HUES48 (cell line): ENCODE results near the gene FERMT1.
"Not testable (repeated sequence)": the region's sequence is repeated elsewhere in the genome, so short reads cannot be mapped to it uniquely, and the experiment has no call there.

Source experiments
- H3K27ac ChIP-seq: one replicate; pipeline ENCODE4 v1.7.0; 2013; ENCODE audit warnings: low read depth, low read length, inconsistent platforms
- H3K27me3 ChIP-seq: 2 replicates; pipeline ENCODE4 v1.6.1; 2013; ENCODE audit warnings: mild to moderate bottlenecking, low read length; ENCODE audit not compliant: control insufficient read depth, insufficient read depth
- H3K36me3 ChIP-seq: 2 replicates; pipeline ENCODE4 v1.6.1; 2013; ENCODE audit warnings: low read length; ENCODE audit not compliant: control insufficient read depth, insufficient read depth
- H3K4me1 ChIP-seq: 2 replicates; pipeline ENCODE4 v1.6.1; 2013; ENCODE audit warnings: mild to moderate bottlenecking, low read length; ENCODE audit not compliant: control insufficient read depth, insufficient read depth
- H3K4me3 ChIP-seq: 2 replicates; pipeline ENCODE4 v1.5.1; 2013; ENCODE audit warnings: mild to moderate bottlenecking, low read depth, low read length
- H3K9ac ChIP-seq: 2 replicates; pipeline ENCODE4 v1.6.1; 2013; ENCODE audit warnings: mild to moderate bottlenecking, low read depth, low read length, moderate library complexity
- H3K9me3 ChIP-seq: 2 replicates; pipeline ENCODE4 v1.6.1; 2013; ENCODE audit warnings: low read length; ENCODE audit not compliant: control insufficient read depth, insufficient read depth

FERMT1 gene

DNA sequence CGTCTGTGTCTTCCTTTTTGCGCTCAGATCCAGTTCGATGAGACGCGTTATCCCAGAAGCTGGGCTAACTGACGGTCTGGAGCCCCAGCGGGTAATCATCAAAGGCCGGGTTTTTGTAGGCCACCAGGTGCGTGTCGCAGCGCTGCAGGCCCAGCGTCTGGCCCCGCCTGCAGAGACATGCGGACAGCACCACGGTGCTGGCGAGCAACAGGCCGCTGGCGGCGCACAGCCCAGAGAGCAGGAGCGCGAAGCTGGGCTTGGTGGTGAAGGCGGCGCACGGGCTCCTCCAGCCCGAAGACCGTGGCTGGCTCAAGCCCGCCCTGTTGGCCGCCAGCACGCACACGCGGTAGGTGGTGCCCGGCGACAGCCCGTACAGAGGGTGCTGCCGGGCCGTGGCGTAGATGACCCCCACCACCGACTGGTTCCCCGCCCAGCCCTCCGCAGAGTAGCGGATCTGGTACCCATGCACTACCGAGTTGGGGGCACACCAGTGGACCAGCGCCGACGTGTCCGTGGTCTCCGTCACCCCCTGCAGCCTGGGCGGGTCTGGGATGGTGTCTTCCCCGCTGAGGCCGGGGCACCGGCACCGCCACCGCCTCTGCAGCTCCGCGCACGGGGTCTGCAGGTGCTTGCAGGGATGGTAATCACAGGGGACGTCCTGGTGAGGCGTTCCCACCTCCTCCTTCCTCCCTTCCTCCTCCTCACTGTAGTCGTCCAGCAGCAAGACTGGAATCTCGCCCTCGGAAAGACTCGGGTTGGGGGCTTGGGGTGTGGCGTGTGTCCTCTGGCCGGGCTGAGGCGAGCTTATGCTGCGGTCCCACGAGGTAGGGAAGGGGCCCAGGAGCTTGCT lies 81.6 kb downstream of the FERMT1 start:
- Histone ChIP-seq H3K9ac (no peak overlapping the region), H3K9me3 (no peaks in the 10 kb centered on the region), H3K27me3 (no peaks in the 10 kb centered on the region), H3K4me1 (no peaks in the 10 kb centered on the region), H3K4me3 (no peak overlapping the region), H3K27ac (no peak overlapping the region), H3K36me3 (peaks cover 35% of the 10 kb centered on the region)

DNA sequence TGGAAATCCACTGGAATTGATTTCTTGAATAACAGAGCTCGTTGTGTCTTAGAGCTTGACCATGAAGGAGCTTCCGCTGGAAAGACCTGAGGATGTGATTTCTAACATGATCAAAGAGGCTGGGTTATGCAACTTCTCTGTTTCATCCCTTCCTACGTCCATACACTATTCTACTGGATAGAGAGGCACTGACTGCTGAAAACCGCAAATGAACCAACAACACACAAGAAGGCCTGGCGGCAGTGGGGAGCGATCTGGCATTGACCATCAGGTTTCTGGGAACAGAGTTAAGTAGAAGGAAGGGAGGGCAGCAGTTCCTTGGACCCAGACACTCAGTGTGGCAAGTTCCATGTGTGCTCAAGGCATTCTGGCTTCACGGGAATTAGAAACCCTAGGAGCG lies 82.3 kb downstream of the FERMT1 start:
- no peaks in the 10 kb centered on the region for H3K27me3 ChIP-seq
- H3K27ac ChIP-seq = no peak overlapping the region
- H3K36me3 ChIP-seq = peaks cover 41% of the 10 kb centered on the region
- no peaks in the 10 kb centered on the region for H3K4me1 ChIP-seq
- no peaks in the 10 kb centered on the region for H3K9me3 ChIP-seq
- H3K9ac ChIP-seq = no peak overlapping the region
- no peak overlapping the region for H3K4me3 ChIP-seq

DNA sequence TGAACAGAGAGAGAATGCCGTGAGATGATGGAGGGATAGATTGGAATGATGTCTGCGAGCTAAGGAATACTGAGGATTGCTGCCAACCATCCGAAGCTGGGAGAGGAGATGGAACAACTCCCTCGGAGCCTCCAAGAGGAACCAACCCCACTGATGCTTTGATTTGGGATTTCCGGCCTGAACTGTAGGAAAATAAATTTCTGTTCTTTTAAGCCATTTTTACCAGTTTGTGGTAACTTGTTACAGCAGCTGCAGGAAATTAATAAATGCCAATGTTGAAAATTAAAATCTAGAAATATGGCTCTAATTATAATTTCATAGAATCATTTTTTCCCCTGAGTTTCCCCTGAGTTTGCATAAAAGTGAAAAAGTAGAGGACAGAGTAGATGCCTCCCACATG lies 83.1 kb downstream of the FERMT1 start:
- Histone ChIP-seq H3K27me3 (no peaks in the 10 kb centered on the region), H3K4me3 (no peak overlapping the region), H3K36me3 (peaks cover 49% of the 10 kb centered on the region), H3K4me1 (no peaks in the 10 kb centered on the region), H3K9ac (no peak overlapping the region), H3K27ac (no peak overlapping the region), H3K9me3 (no peaks in the 10 kb centered on the region)

DNA sequence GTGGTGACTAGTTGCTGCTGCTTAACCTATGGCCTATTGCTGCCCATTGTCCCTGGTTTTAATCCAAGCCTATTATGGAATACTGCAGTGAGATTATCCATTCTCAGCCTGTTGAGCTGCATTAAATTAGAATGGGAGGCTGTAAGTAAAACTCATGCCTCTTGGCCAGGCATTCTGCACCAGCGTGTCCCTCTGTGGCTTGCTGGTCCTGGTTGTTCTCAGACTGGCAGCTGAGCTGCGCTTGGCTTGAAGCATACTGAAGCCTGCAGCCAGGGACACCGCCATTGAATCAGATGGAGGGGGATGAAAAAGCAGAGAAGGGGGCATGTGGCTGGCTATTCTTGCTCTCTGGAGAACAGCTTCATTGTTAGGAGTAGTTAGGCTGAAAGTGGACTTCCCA lies 84.6 kb downstream of the FERMT1 start:
- Histone ChIP-seq H3K27me3 (no peaks in the 10 kb centered on the region), H3K27ac (no peak overlapping the region), H3K9ac (no peak overlapping the region), H3K9me3 (no peaks in the 10 kb centered on the region), H3K4me3 (no peak overlapping the region), H3K36me3 (peaks cover 64% of the 10 kb centered on the region), H3K4me1 (no peaks in the 10 kb centered on the region)

DNA sequence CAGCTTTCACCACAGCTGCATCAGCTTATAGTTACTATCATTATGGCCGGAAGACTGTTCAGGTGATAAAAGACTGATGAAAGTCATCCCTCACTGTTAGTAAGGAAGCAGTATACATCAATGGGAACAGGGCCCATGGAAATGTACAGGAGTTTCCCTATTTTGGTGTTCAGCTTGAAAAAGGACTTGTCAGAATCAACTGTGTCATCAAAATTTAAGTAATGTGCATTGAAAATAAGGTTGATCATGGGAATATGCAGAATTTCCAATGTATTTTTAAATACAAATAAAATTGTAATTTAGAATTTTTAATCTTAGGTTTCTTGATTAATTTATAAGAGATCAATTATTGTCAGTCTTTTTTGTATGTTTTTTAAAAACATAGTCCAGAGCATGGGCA lies 85.7 kb downstream of the FERMT1 start:
- Histone ChIP-seq H3K4me3 (no peak overlapping the region), H3K9ac (no peak overlapping the region), H3K27ac (no peak overlapping the region), H3K27me3 (no peaks in the 10 kb centered on the region), H3K4me1 (no peaks in the 10 kb centered on the region), H3K36me3 (peaks cover 71% of the 10 kb centered on the region), H3K9me3 (no peaks in the 10 kb centered on the region)

DNA sequence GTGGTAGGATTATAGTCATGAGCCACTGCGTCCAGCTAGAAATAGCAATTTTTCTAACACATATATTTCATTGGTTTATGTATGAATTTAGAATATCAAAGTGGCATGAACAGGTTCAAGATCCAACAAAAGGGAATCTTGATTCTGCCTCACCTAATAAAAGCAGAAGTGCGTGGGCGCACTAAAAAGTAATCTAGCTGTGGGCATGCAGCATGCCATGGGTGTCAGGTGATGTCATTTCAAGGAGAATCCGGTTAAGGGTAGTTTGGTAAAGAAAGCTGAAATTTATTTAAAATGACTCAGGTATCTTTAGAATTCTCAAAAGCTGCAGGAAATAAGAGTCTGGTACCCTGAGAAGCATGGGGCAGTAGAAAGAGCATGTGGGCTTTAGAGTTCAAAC lies 86.6 kb downstream of the FERMT1 start:
- Histone ChIP-seq H3K36me3 (peaks cover 74% of the 10 kb centered on the region), H3K4me3 (no peak overlapping the region)

DNA sequence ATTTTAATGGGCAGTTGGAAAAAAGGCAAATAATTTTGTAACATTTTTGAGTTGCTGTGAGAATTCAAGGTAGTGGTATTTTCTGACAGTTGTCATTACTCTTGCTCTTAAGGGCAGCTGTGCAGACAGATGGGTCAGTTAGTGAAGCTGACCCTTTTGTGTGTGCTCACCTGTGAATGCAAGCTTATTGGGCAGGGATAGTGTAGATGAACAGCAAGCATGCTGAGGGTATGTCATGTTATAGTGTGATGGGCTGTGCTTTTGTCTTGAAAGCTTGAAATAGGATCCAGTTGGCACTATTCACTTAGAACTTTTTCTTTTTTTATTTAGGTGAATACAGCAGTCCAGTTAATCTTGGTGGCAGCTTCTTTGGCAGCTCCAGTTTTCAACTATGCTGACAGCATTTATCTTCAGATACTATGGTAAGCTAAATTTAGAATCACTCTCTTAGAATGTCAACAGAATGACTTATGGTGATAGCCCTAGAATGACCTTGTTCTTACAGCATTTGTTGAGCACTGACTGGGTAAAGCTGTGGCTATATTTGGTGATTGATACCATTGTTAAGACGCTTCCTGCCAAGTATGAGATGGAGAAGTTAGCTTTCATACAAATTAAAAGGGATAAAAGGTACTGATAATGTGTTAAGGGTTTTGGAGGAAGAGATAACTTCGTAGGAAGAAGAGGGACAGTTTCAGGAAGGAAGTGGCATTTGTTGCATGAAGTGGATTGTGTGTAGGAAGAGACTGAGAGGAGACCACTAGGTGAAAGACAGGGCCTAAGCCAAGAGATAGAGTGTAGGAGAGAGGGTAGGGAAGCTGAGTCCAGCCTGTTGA lies 88.5 kb downstream of the FERMT1 start:
- no peaks in the 10 kb centered on the region for H3K4me1 ChIP-seq
- no peak overlapping the region for H3K9ac ChIP-seq
- H3K9me3 ChIP-seq = no peaks in the 10 kb centered on the region
- H3K36me3 ChIP-seq = peaks cover 61% of the 10 kb centered on the region
- no peaks in the 10 kb centered on the region for H3K27me3 ChIP-seq
- H3K4me3 ChIP-seq = no peak overlapping the region
- no peak overlapping the region for H3K27ac ChIP-seq

More for the DNA sequence above, 86.6 kb downstream of the FERMT1 start:
- Histone ChIP-seq H3K27me3 (no peaks in the 10 kb centered on the region), H3K4me1 (no peaks in the 10 kb centered on the region), H3K9me3 (no peaks in the 10 kb centered on the region), H3K9ac (no peak overlapping the region), H3K27ac (no peak overlapping the region)

DNA sequence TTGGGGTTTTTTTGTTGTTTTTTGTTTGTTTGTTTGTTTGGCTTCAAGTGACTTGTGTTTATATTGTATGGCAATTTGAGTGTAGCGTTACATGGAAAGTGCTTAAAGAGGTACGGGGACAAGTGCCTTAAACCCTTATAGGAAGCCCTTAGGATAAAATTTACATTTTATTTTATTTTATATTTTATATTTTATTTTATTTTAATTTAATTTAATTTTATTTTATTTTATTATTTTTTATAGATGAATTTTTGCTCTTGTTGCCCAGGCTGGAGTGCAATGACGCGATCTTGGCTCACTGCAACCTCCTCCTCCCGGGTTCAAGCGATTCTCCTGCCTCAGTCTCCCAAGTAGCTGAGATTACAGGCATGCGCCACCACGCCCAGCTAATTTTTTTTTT lies 89.9 kb downstream of the FERMT1 start:
- not testable (repeated sequence) for H3K4me3 ChIP-seq, H3K27me3 ChIP-seq, H3K4me1 ChIP-seq, H3K9me3 ChIP-seq, H3K27ac ChIP-seq, H3K9ac ChIP-seq
- H3K36me3 ChIP-seq = peaks cover 63% of the 10 kb centered on the region

DNA sequence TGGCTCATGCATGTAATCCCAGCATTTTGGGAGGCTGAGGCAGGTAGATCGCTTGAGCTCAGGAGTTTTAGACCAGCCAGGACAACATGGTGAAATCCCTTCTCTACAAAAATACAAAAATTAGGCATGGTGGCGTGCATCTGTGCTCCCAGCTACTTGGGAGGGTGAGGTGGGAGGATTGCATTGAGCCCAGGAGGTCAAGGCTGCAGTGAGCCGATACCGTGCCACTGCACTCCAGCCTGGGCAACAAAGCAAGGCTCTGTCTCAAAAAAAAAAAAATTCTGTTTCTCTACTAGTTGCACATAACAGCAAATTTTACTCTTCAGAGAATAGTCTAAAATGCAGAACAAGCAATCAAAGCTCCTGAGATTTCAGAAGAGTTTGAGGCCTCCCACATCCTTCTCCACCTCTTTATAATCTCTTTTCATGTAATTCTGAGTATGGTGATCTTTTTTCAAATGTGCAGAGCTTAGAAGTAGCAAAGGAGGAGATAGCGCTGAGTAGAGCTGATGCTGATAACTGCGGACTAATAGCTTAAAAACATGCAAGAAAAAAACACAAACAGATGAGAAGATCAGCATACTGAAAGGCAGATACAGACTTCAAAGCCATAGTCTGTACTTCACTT lies 92.3 kb downstream of the FERMT1 start:
- Histone ChIP-seq H3K36me3 (peaks cover 48% of the 10 kb centered on the region), H3K9me3 (no peaks in the 10 kb centered on the region), H3K4me3 (no peak overlapping the region), H3K4me1 (no peaks in the 10 kb centered on the region), H3K27me3 (no peaks in the 10 kb centered on the region), H3K9ac (no peak overlapping the region), H3K27ac (no peak overlapping the region)

DNA sequence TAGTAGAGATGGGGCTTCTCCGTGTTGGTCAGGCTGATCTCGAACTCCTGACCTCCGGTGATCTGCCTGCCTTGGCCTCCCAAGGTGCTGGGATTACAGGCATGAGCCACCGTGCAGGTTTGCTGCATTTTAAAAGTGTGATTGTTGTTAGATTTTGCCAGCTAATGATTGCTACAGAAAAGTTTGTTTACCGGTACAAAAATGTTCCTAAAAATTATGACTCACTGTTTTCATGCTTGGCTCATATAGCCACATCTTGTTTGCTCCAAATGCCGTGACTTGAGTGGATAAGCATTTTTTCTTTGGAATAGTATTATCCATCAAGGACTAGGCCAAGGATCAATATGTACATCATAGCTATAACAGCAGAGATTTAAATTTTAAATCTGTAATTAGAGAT lies 93.3 kb downstream of the FERMT1 start:
- H3K9ac ChIP-seq = no peak overlapping the region
- no peak overlapping the region for H3K27ac ChIP-seq
- H3K4me3 ChIP-seq = no peak overlapping the region
- peaks cover 48% of the 10 kb centered on the region for H3K36me3 ChIP-seq
- peaks cover 6% of the 10 kb centered on the region; the same call in 1 of the 2 replicates for H3K9me3 ChIP-seq
- no peaks in the 10 kb centered on the region for H3K4me1 ChIP-seq
- H3K27me3 ChIP-seq = no peaks in the 10 kb centered on the region

DNA sequence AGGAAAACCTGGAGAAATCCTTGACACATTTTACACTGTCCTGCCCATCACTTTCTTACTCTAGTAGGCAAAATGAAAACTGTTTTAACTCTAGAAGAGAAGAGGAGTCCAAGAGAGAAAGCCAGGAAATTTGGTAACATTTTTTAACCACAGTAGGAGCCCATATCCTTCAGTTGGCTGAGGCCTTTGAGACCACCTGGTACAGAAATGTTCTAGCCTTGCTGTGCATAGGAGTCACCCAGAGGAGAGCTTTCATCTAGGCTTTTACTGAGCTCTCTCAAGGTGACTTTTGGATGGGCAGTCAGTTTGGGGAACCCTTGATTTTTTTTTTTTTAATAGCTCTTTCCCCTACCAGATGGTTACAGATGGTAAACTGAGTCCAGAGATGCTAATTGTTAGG lies 94.0 kb downstream of the FERMT1 start:
- H3K27me3 ChIP-seq = no peaks in the 10 kb centered on the region
- H3K36me3 ChIP-seq = peaks cover 48% of the 10 kb centered on the region
- H3K9ac ChIP-seq = no peak overlapping the region
- peaks cover 6% of the 10 kb centered on the region; the same call in 1 of the 2 replicates for H3K9me3 ChIP-seq
- no peak overlapping the region for H3K4me3 ChIP-seq
- no peak overlapping the region for H3K27ac ChIP-seq
- no peaks in the 10 kb centered on the region for H3K4me1 ChIP-seq
